IPS DF 4.7 (cell line): ENCODE data around the gene SMAD3.
A peak's percentile ranks its signal among the peaks of the same experiment; 100 is the strongest.

Experiments
- DNase-seq: peaks from one replicate; pipeline ENCODE4 v3.0.0-alpha.2; 2013; ENCODE audit warnings: low spot score; ENCODE audit errors: extremely low read depth

The SMAD3 gene

DNA sequence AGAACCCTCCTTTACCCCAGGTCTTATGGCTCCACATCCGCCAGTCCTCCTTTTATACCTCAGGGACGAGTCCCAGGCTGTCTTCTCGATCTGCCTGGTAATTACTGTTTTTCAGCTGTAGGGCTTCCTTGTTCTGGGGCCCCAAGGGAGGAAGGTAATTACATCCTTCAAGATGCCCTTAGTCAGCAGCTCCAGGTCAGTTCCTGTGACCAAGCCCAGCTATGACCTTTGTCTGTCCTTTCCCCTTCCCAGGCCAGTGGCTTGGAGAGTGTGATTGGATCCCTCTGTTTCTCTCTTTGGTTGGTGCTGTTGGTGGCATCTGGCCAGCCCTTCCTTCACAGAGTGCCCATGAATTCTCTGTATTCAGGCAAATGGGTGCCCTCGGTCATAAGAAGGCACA, 96.5 kb downstream of the SMAD3 start:
- DNase-seq = no peak

DNA sequence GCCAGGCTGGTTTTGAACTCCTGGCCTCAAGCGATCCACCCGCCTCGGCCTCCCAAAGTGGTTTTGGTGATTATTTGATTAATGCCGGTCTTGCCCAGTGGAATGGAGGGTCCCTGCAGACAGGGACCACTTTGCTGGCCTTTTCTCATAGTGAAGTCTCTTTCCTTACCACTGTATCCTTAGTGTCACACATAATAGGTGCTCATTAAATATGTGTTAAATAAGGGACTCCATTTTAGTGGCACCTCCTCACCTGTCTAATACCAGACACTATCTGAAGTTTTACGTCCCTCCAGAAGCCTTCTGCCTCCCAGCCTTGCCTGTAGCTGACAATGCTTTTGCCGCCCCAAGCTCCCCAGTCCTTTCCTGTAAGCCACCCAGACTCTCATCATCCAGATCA, 97.8 kb downstream of the SMAD3 start:
- no peak for DNase-seq

DNA sequence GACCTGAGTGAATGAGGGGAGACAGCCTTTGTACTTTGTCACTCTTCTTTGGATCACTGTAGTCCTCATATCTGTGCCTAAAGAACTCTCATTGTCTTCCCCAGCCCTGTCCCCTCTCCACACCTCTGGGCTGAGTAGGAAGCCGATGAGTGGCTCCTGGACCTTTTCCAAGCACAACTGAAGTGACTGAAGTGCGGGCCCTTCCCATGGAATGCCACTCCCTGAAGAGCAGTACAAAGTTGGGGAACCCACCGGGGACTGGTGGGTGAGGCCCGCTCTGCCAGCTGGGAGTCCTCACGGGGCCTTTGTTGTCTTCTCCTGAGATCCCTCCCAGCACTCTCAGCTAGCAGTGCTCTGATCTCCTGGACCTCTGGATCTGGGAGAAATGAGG, 99.0 kb downstream of the SMAD3 start:
- DNase-seq = no peak

DNA sequence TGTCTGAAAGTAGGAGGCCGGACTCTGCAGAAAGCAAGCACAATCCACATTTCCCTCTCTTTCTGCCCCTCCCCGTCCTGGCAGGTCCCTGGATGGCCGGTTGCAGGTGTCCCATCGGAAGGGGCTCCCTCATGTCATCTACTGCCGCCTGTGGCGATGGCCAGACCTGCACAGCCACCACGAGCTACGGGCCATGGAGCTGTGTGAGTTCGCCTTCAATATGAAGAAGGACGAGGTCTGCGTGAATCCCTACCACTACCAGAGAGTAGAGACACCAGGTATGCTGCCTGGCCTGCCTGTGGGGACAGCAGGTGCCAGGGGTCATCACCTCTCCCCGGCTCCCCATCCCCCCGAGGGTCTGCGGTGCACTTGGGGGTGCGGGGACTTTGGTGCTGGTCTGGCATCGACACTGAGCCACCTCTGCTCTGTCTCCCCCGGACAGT, 99.4 kb downstream of the SMAD3 start:
- DNase-seq = no peak

DNA sequence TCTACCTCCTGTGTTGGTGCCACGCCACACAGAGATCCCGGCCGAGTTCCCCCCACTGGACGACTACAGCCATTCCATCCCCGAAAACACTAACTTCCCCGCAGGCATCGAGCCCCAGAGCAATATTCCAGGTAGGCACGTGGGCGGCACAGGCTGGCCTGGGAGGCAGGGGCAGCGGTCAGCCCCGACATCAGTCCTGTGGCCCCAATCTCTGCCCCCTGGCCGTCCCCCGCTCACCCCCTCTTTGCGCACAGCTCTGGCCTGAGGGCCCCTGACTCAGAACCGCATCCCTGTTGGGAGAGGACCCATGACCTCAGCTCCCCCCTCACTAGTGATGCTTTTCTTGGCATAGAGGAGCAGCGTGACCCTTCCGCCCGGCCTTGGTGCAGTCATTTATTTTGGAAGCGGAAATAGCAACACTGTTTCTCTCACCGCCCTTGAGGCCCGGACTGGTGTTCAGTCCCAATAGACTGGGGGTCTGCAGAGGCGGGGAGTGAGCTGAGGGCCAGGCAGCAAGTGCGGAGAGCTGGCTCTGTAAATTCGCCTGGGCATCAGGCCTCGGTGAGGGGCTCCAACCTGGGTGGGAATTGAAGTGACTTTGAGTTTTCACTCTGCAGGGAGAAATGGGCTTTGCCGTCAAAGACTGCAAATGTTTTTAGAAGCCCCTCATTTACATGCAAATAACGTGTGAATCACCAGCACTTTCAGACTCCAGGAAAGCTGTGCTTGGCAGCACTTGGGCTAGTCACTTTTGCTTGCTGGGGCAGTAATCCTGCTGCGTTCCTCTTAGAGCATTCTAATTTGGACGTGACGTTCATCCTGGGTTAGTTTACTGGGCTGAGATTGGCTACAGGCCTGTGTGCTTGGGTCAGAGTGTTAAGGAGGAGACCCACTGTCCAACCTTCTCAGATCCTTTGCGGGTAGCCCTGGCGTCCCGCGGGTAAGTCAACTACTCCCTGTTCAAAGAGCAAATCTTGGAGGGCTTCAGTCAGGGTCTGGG, 100.2 kb downstream of the SMAD3 start:
- DNase-seq = peak; percentile 87

DNA sequence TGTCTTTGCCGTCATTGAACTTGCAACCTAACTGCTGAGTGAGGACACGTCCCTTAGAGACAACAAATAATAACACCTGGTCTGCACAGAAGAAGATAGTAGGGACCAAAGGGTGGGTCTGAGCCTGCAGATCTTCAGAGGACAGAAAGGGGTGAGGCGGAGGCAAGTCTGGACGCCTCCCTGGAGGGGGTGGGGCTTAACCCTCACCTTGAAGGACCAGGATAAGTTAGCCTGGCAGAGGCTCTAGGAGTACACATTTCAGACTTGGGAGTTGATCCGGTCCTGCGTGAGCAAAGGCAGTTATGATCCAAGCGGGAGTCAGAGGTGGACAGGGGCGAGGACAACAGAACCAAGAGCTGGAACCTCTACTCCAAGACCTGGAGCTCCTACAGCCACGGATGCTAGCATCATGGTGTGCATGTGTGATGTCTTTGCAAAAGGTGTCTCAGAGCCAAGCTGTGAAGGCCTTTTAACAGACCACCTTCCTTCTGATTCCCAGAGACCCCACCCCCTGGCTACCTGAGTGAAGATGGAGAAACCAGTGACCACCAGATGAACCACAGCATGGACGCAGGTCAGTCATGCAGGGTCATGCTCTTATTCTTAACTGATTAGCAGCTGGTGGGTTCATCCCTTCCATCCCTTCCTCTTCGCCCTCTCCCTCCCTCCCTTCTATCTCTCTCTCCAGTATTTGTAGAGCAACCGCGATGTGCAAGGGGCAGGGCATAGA, 101.0 kb downstream of the SMAD3 start:
- no peak for DNase-seq

DNA sequence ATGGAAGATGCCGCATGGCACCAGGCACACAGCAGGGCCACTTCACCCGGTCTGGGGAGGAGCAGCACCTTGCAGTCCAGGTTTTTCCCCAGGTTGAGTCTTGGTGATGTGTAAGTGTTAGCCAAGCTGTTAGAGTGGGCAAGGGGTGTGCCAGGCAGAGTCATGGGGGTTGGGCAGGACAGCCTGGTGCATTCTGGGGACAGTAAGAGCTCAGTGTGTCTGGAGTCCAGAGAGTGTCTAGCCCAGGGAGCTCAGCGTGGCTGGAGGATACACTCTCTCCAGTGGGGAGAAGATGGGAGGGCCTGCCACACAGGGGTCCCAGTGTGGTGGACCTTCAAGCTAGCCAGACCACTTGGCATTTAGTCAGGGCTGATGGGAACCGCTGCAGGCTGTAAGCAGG, 101.7 kb downstream of the SMAD3 start:
- DNase-seq = no peak

DNA sequence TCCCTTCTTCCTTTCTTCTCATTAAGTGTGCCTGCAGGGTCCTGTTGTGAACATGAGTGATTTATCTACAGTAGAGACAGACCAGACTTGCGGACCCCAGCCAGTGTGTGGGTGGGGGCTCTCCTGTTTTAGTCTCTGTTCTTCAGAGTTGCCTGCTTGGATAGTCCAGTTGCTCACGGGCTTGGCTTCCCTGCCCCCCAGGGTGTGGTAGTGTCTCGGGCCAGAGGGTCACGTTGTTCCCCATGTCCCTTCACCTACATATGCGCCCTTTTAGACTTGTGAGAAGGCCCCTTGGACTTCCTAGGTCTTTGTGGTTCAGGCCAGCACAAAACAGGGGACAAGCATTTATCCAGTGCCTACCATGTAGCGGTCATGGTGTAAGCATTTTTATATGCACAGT, 103.3 kb downstream of the SMAD3 start:
- DNase-seq = no peak

DNA sequence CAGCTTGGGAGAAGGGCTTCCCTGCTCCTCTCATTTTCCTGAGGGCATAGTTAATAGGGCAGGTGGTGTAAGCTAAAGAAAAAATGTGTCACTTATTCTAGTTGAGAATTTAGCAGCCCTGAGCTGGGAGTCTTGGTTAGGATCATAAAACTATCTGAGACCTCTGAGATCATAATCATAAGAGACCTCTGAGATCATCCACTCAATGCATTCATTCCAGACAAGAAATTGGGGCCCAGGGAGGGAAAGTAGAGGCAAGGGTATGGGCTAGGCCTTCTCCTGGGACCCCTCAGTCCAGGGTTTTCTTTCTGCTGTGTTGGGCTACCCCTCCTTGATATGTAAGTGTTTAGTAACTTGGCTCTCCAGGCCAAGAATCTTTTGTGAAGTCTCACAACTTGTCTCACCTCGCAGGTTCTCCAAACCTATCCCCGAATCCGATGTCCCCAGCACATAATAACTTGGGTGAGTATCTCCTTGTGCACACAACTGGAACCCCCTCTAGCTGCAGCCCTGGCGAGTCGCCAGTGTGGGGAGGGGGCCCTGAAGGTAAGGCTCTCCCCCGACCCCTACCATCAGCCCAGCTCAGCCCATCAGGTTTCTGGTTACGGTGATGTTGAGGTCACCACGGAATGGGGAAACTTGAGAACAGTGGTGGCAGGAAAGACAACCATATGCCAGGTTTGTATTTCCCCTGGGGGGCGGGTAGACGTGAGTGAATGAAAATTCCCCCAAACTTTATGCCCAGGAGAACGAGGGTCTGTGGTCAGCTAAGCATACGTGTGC, 104.9 kb downstream of the SMAD3 start:
- DNase-seq = no peak

DNA sequence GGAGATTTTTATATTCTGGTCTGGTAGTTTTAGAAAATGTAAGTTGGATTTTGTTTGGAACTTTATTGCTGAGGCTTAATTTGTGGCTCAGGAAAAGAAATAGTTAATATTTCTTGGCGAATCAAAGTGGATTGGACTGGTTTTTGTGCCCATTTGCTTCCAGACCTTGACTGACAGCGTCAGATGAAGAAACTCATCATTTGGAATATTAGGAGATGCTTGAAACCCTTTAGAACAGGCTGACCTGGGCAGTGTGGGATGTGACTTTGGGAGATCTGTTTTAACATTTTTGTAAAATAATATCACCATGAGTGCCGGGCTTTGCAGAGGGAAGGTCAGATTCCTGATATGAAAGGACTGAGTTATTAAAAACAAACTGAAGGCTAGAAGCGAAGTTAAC, 106.1 kb downstream of the SMAD3 start:
- DNase-seq = no peak

DNA sequence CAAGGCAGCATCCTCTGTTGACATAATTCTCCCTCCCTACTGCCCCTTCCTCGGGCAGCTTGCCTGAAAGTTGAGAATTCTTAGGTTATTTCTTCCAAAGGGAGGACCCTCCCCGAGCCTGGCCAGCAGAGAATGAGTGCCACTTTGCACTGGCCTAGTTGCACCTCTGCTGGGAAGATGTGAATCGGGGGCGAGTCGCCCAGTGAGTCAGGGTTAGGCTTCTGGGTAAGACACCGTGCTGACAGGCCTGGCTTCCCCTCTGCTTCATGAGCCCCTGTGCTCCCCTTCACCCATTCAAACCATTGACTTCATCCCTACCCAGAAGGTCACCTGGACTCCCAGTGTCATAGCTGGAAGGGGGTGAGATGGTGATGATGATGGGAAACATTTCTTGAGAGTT, 106.8 kb downstream of the SMAD3 start:
- DNase-seq = no peak

DNA sequence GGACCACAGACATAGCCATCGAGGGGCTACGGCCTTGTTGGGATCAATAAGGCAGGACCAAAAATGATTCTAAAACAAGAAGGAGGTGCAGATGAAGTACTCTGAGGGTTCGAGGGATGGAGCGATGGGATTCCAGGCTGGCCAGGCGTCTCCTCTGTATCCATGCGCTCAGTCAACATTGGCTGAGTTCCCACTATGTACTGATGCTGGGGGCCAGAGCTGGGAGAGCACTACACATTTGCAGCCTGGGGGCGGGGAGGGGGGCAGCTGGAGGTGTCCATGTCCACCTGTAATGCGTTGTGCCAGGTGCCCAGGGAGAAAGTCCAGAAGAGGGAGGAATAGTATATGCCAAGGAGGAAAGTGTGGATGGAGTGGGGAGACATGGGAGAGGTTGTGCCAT, 107.6 kb downstream of the SMAD3 start:
- DNase-seq = no peak

DNA sequence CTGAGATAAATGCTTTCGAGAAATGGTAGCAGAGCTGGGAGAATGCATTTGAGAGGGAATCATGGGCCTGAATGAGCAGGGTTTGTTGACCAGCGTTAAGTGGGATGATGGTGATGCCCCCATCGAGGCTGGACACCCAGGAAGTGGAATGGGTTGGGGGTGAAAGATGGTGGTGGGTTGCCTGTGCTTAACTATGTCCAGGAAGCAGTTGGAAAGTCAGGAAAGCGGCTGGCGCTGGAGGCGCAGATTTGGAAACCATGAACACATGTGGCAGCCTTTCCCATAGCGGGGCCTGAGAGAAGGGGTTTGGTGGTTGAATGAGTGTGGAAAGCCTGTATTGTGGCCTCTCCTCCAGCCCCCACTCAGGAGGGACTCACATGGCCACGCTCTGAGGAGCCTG, 108.4 kb downstream of the SMAD3 start:
- DNase-seq = no peak

DNA sequence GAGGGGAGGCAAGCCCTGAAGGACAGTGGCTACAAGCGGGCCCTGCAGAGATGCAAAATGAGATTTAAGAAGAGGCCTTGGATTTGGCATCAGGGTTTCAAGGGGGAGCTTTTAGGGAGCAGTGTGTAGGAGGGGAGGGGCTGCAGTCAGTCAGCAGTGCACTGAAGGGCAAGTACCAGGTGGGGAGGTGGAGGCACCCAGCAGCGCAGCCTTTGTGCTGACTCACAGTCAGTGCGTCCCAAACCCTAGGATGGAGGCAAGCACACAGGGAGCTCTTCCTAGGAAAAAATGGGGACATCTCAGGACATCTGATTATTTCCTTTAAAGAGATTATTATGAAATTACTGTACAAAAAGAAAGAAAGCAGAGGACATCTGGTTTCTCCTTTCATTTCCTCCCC, 109.0 kb downstream of the SMAD3 start:
- no peak for DNase-seq

DNA sequence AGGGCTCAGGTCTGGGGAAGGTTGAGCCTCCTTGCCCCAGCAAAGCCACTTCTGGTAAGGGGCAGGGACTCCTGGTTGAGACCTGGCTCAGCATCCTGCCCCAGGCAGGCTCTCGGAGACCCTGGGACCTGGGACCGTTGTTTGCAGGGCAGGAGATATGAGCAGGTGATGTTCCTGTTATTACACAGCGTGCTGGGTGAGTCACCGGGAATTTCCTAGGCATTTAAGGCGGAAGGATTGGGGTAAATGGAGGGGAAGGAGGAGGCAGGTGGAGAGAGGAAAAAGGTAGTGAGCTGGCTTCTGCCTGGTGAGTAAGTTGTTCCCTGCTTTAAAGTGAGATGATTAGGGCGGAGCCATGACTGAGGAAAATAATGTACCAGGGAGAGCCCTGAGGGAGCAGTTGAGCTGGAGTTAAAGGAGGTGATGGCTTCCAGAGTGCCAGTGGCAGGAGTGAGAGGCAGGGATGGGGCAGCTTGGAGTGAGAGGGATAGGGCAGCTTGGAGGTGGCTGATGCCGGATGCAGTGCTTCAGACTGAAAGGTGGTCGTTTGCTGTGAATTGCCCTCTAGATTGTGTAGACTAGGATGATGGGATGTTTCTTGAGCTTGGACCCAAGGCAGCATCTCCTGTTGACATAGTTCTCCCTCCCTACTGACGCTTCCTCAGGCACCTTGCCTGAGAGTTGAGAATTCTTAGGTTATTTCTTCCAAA, 109.6 kb downstream of the SMAD3 start:
- DNase-seq = no peak

DNA sequence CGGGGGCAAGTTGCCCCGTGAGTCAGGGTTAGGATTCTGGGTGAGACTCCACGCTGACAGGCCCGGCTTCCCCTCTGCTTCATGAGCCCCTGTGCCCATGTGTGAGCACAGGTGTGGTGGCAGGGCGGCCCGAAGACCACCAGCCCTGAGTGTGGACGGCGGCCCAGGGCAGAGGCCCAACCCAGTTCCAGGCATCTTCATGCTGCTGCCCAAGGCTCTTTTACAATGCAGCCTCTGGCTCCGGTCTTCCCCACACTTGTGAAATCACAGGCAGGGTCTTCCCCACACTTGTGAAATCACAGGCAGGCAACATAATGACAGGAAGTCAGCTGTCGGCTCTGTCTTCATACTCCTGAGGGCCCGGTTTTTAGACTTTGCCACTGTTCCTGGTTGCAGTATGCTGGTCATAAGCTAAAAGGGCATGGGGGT, 110.3 kb downstream of the SMAD3 start:
- no peak for DNase-seq

DNA sequence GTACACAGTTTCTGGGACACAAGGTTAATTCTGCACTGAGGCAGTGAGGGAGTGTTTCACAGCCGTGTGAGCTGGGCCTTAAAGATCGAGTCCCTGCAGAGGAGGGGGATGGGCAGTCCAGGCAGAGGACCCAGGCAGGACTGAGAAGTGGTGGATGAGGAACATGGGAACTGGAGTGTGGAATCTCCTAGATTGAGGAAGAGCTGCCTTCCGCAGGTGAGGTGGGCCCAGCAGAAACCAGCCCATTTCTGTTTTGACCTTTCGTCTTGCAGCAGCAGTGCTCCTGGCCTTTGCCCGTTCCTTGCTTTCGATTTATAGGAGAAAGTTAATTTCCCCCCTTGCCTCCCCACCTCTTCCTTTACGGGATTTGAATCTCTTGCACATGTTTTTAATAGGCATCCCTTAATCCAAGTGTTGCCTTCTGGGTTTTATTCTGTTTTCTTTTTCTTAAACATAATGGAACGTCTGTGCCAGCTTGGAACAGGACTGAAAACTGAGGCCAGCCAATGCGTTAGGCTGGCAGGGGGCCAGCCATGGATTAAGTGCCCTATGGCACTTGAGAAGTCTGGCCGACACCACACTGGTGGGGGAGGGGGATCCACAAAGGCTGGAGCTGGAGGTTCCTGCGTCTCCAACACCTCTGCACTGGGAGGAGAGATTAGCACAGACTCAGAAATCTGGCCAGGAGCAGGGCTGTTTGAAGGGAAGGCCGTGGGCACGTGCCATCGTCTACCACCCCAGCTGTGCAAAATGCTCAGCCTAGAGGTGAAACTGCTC, 111.0 kb downstream of the SMAD3 start:
- no peak for DNase-seq

DNA sequence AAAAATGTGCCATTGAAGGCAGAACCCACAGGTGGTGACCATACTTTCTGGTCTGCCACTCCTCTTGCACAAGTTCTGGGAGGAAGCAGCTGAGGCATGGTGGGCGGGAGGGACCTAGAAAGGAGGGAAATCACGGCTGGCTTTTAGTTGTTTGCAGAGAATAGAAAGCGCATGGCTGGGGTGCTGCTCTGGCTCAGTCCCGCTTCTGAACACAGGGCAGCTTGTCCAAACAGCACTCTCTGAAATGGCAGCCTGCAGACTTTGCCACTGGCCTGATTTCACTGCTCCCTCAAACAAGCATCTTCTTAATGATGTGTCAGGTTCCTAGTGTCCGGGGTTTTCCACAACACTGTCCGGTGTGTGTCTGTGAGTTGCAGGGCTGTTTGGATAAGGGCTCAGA, 112.3 kb downstream of the SMAD3 start:
- DNase-seq = no peak

DNA sequence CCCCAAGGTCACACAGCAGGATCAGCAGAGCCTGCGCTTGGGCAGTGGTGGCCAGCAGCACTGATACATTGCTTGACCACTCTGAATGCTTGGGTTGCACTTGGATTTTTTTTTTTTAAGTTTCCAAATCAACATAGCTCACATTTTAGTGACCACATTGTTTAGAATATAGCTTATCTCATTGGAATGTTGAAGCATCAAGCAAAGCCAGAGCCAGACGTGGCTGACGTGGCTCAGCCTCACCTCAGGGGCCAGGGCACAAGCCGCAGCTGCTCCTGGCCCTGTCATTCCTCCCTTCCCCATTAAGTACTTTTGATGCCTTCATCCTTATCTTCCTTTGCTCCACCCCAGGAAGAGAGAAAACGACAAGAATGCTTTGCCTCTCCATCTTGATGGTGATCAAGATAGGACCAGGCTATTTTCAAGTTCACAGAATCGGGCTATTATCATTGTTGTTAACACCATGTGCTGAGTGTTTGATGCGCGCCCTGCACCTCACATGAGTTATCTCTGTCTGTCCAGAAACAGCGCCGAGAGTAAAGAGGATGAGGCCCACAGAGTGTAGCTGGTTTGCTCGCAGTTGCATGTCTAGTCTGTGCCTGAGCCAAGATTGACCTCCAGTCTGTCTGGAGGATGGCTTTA, 113.3 kb downstream of the SMAD3 start:
- no peak for DNase-seq
